GM19397 (cell line): ENCODE results near the gene TUBGCP6.
A peak's percentile ranks its signal among the peaks of the same experiment; 100 is the strongest.
"Not testable (repeated sequence)": the region's sequence is repeated elsewhere in the genome, so short reads cannot be mapped to it uniquely, and the experiment has no call there.

Source experiments
- ATAC-seq: cut with Tn5 transposase; IDR thresholded peaks from one replicate; pipeline ENCODE4 v1.9.1; 2021; ENCODE audit warnings: mild to moderate bottlenecking, moderate library complexity; ENCODE audit not compliant: unreplicated experiment

The TUBGCP6 gene

GRCh38 chr22:50278956-50279619 lies 34.3 kb upstream of the TUBGCP6 start:
- ATAC-seq, result no peak

- ATAC-seq, result no peak
Observed at GRCh38 chr22:50278461-50278860, 33.6 kb upstream of the TUBGCP6 start.

GRCh38 chr22:50277761-50278160 lies 32.9 kb upstream of the TUBGCP6 start:
- no peak for ATAC-seq

- ATAC-seq, result peak; percentile 41
Observed at GRCh38 chr22:50276143-50276542, 31.3 kb upstream of the TUBGCP6 start.

GRCh38 chr22:50275181-50276055 lies 30.6 kb upstream of the TUBGCP6 start:
- no peak for ATAC-seq

GRCh38 chr22:50274771-50275170 lies 29.9 kb upstream of the TUBGCP6 start:
- ATAC-seq, result no peak

- no peak for ATAC-seq
Observed at GRCh38 chr22:50274311-50274710, 29.5 kb upstream of the TUBGCP6 start.

- ATAC-seq, result not testable (repeated sequence)
Observed at GRCh38 chr22:50273781-50274180, 29.0 kb upstream of the TUBGCP6 start.

- not testable (repeated sequence) for ATAC-seq
Observed at GRCh38 chr22:50273352-50273751, 28.5 kb upstream of the TUBGCP6 start.

GRCh38 chr22:50272044-50272802 lies 27.4 kb upstream of the TUBGCP6 start:
- ATAC-seq, result no peak

- no peak for ATAC-seq
Observed at GRCh38 chr22:50271519-50271970, 26.7 kb upstream of the TUBGCP6 start.

- ATAC-seq, result no peak
Observed at GRCh38 chr22:50270666-50271394, 26.0 kb upstream of the TUBGCP6 start.

- no peak for ATAC-seq
Observed at GRCh38 chr22:50269970-50270665, 25.3 kb upstream of the TUBGCP6 start, which contains the start of gene MAPK11. Gene MAPK11 (minus strand): TSS chr22:50270380. CDS start chr22:50270292, 88 bp downstream.

GRCh38 chr22:50269573-50269969 lies 24.7 kb upstream of the TUBGCP6 start:
- ATAC-seq, result no peak

- no peak for ATAC-seq
Observed at GRCh38 chr22:50268655-50269113, 23.9 kb upstream of the TUBGCP6 start.

- ATAC-seq, result no peak
Observed at GRCh38 chr22:50267591-50268390, 23.0 kb upstream of the TUBGCP6 start.

GRCh38 chr22:50266994-50267393 lies 22.2 kb upstream of the TUBGCP6 start:
- no peak for ATAC-seq

GRCh38 chr22:50264946-50265669 lies 20.3 kb upstream of the TUBGCP6 start:
- ATAC-seq, result no peak
